GM23248 (cell line): ENCODE measurements around the gene TRAFD1. TPM values are rescaled to one million over a fixed set of nuclear protein-coding genes. Genes with fewer than 3 reads are reported as not detected.

Experiments used
- DNase-seq: peaks from one replicate; pipeline ENCODE4 v3.0.0-alpha.2; 2015
- H2AFZ ChIP-seq: fragments of 200-600 bp; sonication (generic); 2 replicates; pipeline ENCODE4 v1.6.1; 2016; ENCODE audit warnings: antibody characterized with exemption
- H3F3A ChIP-seq: fragments of 200-600 bp; sonication (generic); 2 replicates; pipeline ENCODE4 v1.6.1; 2016; ENCODE audit warnings: mild to moderate bottlenecking, antibody characterized with exemption, mixed run types; ENCODE audit not compliant: insufficient read depth
- H3K27ac ChIP-seq: fragments of 200-600 bp; sonication (generic); 2 replicates; pipeline ENCODE4 v1.5.1; 2016; ENCODE audit warnings: mild to moderate bottlenecking
- H3K27me3 ChIP-seq: fragments of 200-600 bp; sonication (generic); replicated peaks from 2 replicates; pipeline ENCODE4 v1.6.1; 2016; ENCODE audit warnings: mild to moderate bottlenecking; ENCODE audit not compliant: insufficient read depth
- H3K36me3 ChIP-seq: fragments of 200-600 bp; sonication (generic); 2 replicates; pipeline ENCODE4 v1.6.1; 2016; ENCODE audit warnings: low read depth, mild to moderate bottlenecking
- H3K4me1 ChIP-seq: fragments of 200-600 bp; sonication (generic); 2 replicates; pipeline ENCODE4 v1.6.1; 2016; ENCODE audit warnings: mild to moderate bottlenecking; ENCODE audit not compliant: insufficient read depth
- H3K4me2 ChIP-seq: fragments of 200-600 bp; sonication (generic); one replicate; pipeline ENCODE4 v1.6.1; 2016; ENCODE audit warnings: mild to moderate bottlenecking; ENCODE audit not compliant: unreplicated experiment
- H3K4me3 ChIP-seq: fragments of 200-600 bp; sonication (generic); 2 replicates; pipeline ENCODE4 v1.5.1; 2016; ENCODE audit warnings: mild to moderate bottlenecking
- H3K79me2 ChIP-seq: fragments of 200-600 bp; sonication (generic); 2 replicates; pipeline ENCODE4 v1.6.1; 2016; ENCODE audit warnings: mild to moderate bottlenecking; ENCODE audit not compliant: insufficient read depth
- H3K9ac ChIP-seq: fragments of 200-600 bp; sonication (generic); 2 replicates; pipeline ENCODE4 v1.6.1; 2016; ENCODE audit warnings: mild to moderate bottlenecking
- H3K9me2 ChIP-seq: fragments of 200-600 bp; sonication (generic); 2 replicates; pipeline ENCODE4 v1.6.1; 2016; ENCODE audit warnings: mixed run types, mild to moderate bottlenecking, moderate library complexity; ENCODE audit not compliant: insufficient read depth
- H3K9me3 ChIP-seq: fragments of 200-600 bp; sonication (generic); one replicate; pipeline ENCODE4 v1.6.1; 2017; ENCODE audit warnings: low read depth
- H4K20me1 ChIP-seq: fragments of 200-600 bp; sonication (generic); 2 replicates; pipeline ENCODE4 v1.6.0; 2016; ENCODE audit not compliant: insufficient read depth
- EZH2 ChIP-seq: fragments of 200-600 bp; sonication (generic); IDR thresholded peaks from 2 replicates; pipeline ENCODE4 v1.6.1; 2018; ENCODE audit warnings: antibody characterized with exemption, mild to moderate bottlenecking; ENCODE audit not compliant: insufficient read depth, poor library complexity, severe bottlenecking
- EZH2phosphoT487 ChIP-seq: fragments of 200-600 bp; sonication (generic); IDR thresholded peaks from 2 replicates; pipeline ENCODE4 v1.6.1; 2018; ENCODE audit warnings: antibody characterized with exemption, moderate library complexity, mild to moderate bottlenecking, low read depth; ENCODE audit not compliant: insufficient read depth
- WGBS, 2 experiments: methylation state at CpG; one replicate each; pipeline ENCODE4 v1.1.6; 2015 to 2017; ENCODE audit warnings: low lambda C conversion rate in 2 of 2, low coverage in 1 of 2; ENCODE audit errors: missing lambda C conversion rate in 2 of 2; 5-methylcytosine and 5-hydroxymethylcytosine counted together
- in situ Hi-C: fragments of 300-500 bp; cut with MboI; formaldehyde crosslinking; loops from 2 replicates; pipeline ENCODE4 v1.15.0; 2020
- polyA plus RNA-seq: library from polyadenylated mRNA; unstranded; fragments of >200 nt; fragmentation: Nextera tagmentation; extraction: Ambion mirVana; gene quantifications from 2 replicates; pipeline ENCODE4 v1.2.1, GENCODE V29; 2016
- total RNA-seq: library from RNA; depleted of rRNA; stranded (reverse); fragments of >200 nt; shearing (Covaris generic); gene quantifications from 2 replicates; pipeline ENCODE4 v1.2.3, GENCODE V29; 2014

The TRAFD1 gene
- total and polyA plus RNA-seq, 2 experiments from 2014 or later: 31.7 to 34.2 TPM

- WGBS, 2 experiments: 97 to 100% methylated on average over 2 of the region's 2 CpGs
- H3K36me3 ChIP-seq: peaks cover 9% of the 10 kb centered on the region; the same call in 1 of the 2 replicates
- H3K4me3 ChIP-seq: no peak overlapping the region
- H3K4me2 ChIP-seq: no peak overlapping the region
- peaks cover 11% of the 10 kb centered on the region; the same call in 1 of the 2 replicates for H3K4me1 ChIP-seq
- in situ Hi-C loops: no loop called here
- no peaks in the 10 kb centered on the region for H3K27me3 ChIP-seq
- no peak overlapping the region for H2AFZ ChIP-seq
- no peak overlapping the region for H3K9ac ChIP-seq
- no peak overlapping the region for H3K27ac ChIP-seq
- no peaks in the 10 kb centered on the region for H3K9me2 ChIP-seq
- no peaks in the 10 kb centered on the region for H4K20me1 ChIP-seq
- no peak for TF ChIP-seq EZH2
- no peak for DNase-seq
- H3K79me2 ChIP-seq: no peaks in the 10 kb centered on the region
- H3K9me3 ChIP-seq: no peaks in the 10 kb centered on the region
- peaks cover 13% of the 10 kb centered on the region; the same call in 1 of the 2 replicates for H3F3A ChIP-seq
Measured at GRCh38 chr12:112179916-112180315, 54.6 kb downstream of the TRAFD1 start.

- Histone ChIP-seq H3K9me3 (no peaks in the 10 kb centered on the region), H3K9me2 (no peaks in the 10 kb centered on the region), H3K4me2 (no peak overlapping the region), H3K27ac (no peak overlapping the region), H3K9ac (no peak overlapping the region), H3K4me3 (no peak overlapping the region), H3K27me3 (no peaks in the 10 kb centered on the region), H3F3A (peaks cover 13% of the 10 kb centered on the region; the same call in 1 of the 2 replicates), H3K4me1 (peaks cover 11% of the 10 kb centered on the region; the same call in 1 of the 2 replicates), H3K36me3 (peaks cover 9% of the 10 kb centered on the region; the same call in 1 of the 2 replicates), H4K20me1 (no peaks in the 10 kb centered on the region), H3K79me2 (no peaks in the 10 kb centered on the region), H2AFZ (no peak overlapping the region)
- in situ Hi-C loops: no loop called here
- no peak for TF ChIP-seq EZH2phosphoT487
- no peak for TF ChIP-seq EZH2
- DNase-seq: no peak
- 95 to 97% methylated on average over 4 of the region's 4 CpGs for WGBS, 2 experiments
Measured at GRCh38 chr12:112180422-112180821, 55.1 kb downstream of the TRAFD1 start.

DNA sequence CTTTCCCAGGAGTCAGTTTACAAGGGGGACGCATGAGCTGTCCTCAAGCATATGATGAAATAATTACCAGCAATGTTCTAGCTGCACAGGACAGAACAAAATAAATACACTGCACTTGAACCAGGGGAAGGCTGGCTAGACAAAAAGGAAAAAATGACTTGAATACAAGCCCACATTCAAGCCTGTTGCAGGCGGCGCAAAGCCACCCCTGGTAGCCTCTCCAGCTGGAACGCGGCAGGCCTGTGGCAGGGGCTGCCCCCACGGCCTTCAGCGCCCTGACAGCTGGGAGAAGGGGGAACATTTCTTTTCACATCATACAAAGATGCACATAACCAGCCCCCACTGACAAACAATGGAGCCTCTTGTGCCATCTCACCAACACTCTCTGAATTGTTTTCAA is 57.1 kb downstream of the TRAFD1 start:
- no peaks in the 10 kb centered on the region for H3K27me3 ChIP-seq
- peaks cover 9% of the 10 kb centered on the region; the same call in 1 of the 2 replicates for H3K36me3 ChIP-seq
- in situ Hi-C loops: no loop called here
- H4K20me1 ChIP-seq: no peaks in the 10 kb centered on the region
- no peak overlapping the region for H3K4me3 ChIP-seq
- no peak overlapping the region for H3K9ac ChIP-seq
- no peaks in the 10 kb centered on the region for H3K9me3 ChIP-seq
- no peak overlapping the region for H3K27ac ChIP-seq
- 70 to 76% methylated on average over 7 of the region's 7 CpGs for WGBS, 2 experiments
- no peaks in the 10 kb centered on the region for H3K79me2 ChIP-seq
- no peak for TF ChIP-seq EZH2phosphoT487
- no peak for TF ChIP-seq EZH2
- no peak overlapping the region for H3K4me2 ChIP-seq
- peaks cover 13% of the 10 kb centered on the region; the same call in 1 of the 2 replicates for H3F3A ChIP-seq
- H3K9me2 ChIP-seq: no peaks in the 10 kb centered on the region
- peak; percentile 19 for DNase-seq
- no peak overlapping the region for H2AFZ ChIP-seq
- H3K4me1 ChIP-seq: peaks cover 11% of the 10 kb centered on the region; the same call in 1 of the 2 replicates

GRCh38 chr12:112183141-112184021 is 58.0 kb downstream of the TRAFD1 start:
- TF ChIP-seq EZH2 (no peak), EZH2phosphoT487 (no peak)
- Histone ChIP-seq H3K27ac (peak overlapping the region; percentile 46), H3K4me3 (no peak overlapping the region), H3K4me2 (no peak overlapping the region), H4K20me1 (no peaks in the 10 kb centered on the region), H3K9ac (0 out of 2 replicates have a peak overlapping the region, but pooled peaks have one; percentile 13), H3K4me1 (peaks cover 11% of the 10 kb centered on the region; the same call in 1 of the 2 replicates), H3K79me2 (no peaks in the 10 kb centered on the region), H3K27me3 (no peaks in the 10 kb centered on the region), H3K36me3 (peaks cover 6% of the 10 kb centered on the region; the same call in 1 of the 2 replicates), H3K9me3 (no peaks in the 10 kb centered on the region), H2AFZ (no peak overlapping the region), H3K9me2 (no peaks in the 10 kb centered on the region), H3F3A (peaks cover 13% of the 10 kb centered on the region; the same call in 1 of the 2 replicates)
- WGBS, 2 experiments: 82 to 84% methylated on average over 9 of the region's 9 CpGs
- in situ Hi-C loops: no loop called here
- DNase-seq: peak; percentile 70
